Activated CD4-positive, alpha-beta T cell treated with anti-CD3 and anti-CD28 coated beads, Interleukin-2, amount 10 ng/mL, durations not matched to agents 7 days and 5 days (primary cell): ENCODE data around the gene GAPVD1. TPM values are rescaled to one million over a fixed set of nuclear protein-coding genes. Genes with fewer than 3 reads are reported as not detected.

ENCODE experiments used
- CTCF ChIA-PET: fragments of 350-600 bp; sonication (Branson Sonifier 250); formaldehyde crosslinking; loops from one replicate; lab custom pipeline; 2021; ENCODE audit warnings: antibody characterized with exemption; lab: Charles Lee
- POLR2A ChIA-PET: fragments of 350-600 bp; sonication (Branson Sonifier 250); formaldehyde crosslinking; loops from one replicate; lab custom pipeline; 2021; ENCODE audit warnings: antibody characterized with exemption; lab: Charles Lee
- DNase-seq: peaks from one replicate; pipeline ENCODE4 v3.0.0-alpha.2; 2020
- H3K27ac Mint-ChIP-seq: one replicate; pipeline ENCODE4 v1.8.0; 2021; ENCODE audit warnings: mild to moderate bottlenecking, moderate library complexity, mixed read lengths
- H3K27me3 Mint-ChIP-seq: one replicate; pipeline ENCODE4 v1.8.0; 2021; ENCODE audit warnings: mixed read lengths
- H3K36me3 Mint-ChIP-seq: one replicate; pipeline ENCODE4 v1.8.0; 2021; ENCODE audit warnings: low read depth, mixed read lengths
- H3K4me1 Mint-ChIP-seq: one replicate; pipeline ENCODE4 v1.8.0; 2021; ENCODE audit warnings: mixed read lengths
- H3K4me3 Mint-ChIP-seq: one replicate; pipeline ENCODE4 v1.8.0; 2021; ENCODE audit warnings: mild to moderate bottlenecking, moderate library complexity, mixed read lengths
- H3K9me3 Mint-ChIP-seq: one replicate; pipeline ENCODE4 v1.8.0; 2021; ENCODE audit warnings: mixed read lengths
- total RNA-seq, 2 experiments: library from RNA; stranded (reverse); gene quantifications; one replicate each; pipeline ENCODE4 v1.2.3, GENCODE V29; 2021

Gene GAPVD1
- total RNA-seq, 2 experiments from 2014 or later, result 49.7 to 53.6 TPM

- ChIA-PET POLR2A (no interaction called here), CTCF (interaction anchor here (0.7 to 1.7 kb wide), 2 partner anchors 9 to 34 kb away, joined by 3 to 5 read pairs; no protein-coding TSS in a partner anchor)
- Mint-ChIP-seq H3K4me3 (no peak overlapping the region), H3K9me3 (no peaks in the 10 kb centered on the region), H3K36me3 (no peaks in the 10 kb centered on the region), H3K27me3 (peaks cover 1% of the 10 kb centered on the region), H3K27ac (no peak overlapping the region), H3K4me1 (no peaks in the 10 kb centered on the region)
- DNase-seq, result no peak
Measured at GRCh38 chr9:125416517-125416916, 154.9 kb downstream of the GAPVD1 start.

Other genes starting within 250 kb of the GAPVD1 start
- gene SCAI, start 118.3 kb upstream of the GAPVD1 start, total RNA-seq, result 10 to 100 TPM; 11.2 to 12.5 TPM
- gene PPP6C, start 72.0 kb upstream of the GAPVD1 start, total RNA-seq, result 10 to 100 TPM; 50.3 to 54.3 TPM
- 10 to 100 TPM; 14.6 to 17.2 TPM for gene RABEPK, start 61.3 kb upstream of the GAPVD1 start, total RNA-seq
- gene HSPA5, start 20.5 kb upstream of the GAPVD1 start, total RNA-seq, result 100 to 1,000 TPM; 124 to 127 TPM